Activated CD8-positive, alpha-beta T cell treated with anti-CD3 and anti-CD28 coated beads, Interleukin-2, amount 10 ng/mL, durations not matched to agents 7 days and 5 days (primary cell): ENCODE results near the gene PRIM2. TPM values are rescaled to one million over a fixed set of nuclear protein-coding genes. Genes with fewer than 3 reads are reported as not detected.
"Not testable (repeated sequence)": the region's sequence is repeated elsewhere in the genome, so short reads cannot be mapped to it uniquely, and the experiment has no call there.

Experiments
- ATAC-seq: fragments of 150-1000 bp; cut with Tn5 transposase; one replicate; pipeline ENCODE4 v1.10.0; 2021; ENCODE audit warnings: moderate library complexity
- CTCF ChIA-PET: fragments of 350-600 bp; sonication (Branson Sonifier 250); formaldehyde crosslinking; loops from one replicate; lab custom pipeline; 2021; ENCODE audit warnings: antibody characterized with exemption; lab: Charles Lee
- POLR2A ChIA-PET: fragments of 350-600 bp; sonication (Branson Sonifier 250); formaldehyde crosslinking; loops from one replicate; lab custom pipeline; 2021; ENCODE audit warnings: antibody characterized with exemption; lab: Charles Lee
- DNase-seq: peaks from one replicate; pipeline ENCODE4 v3.0.0-alpha.2; 2020
- H3K27ac Mint-ChIP-seq: one replicate; pipeline ENCODE4 v1.8.0; 2021; ENCODE audit warnings: mild to moderate bottlenecking, mixed read lengths
- H3K27me3 Mint-ChIP-seq: one replicate; pipeline ENCODE4 v1.8.0; 2021; ENCODE audit warnings: low read depth, mixed read lengths
- H3K36me3 Mint-ChIP-seq: one replicate; pipeline ENCODE4 v1.8.0; 2021; ENCODE audit warnings: low read depth, mixed read lengths
- H3K4me1 Mint-ChIP-seq: one replicate; pipeline ENCODE4 v1.8.0; 2021; ENCODE audit warnings: low read depth, mixed read lengths
- H3K4me3 Mint-ChIP-seq: one replicate; pipeline ENCODE4 v1.8.0; 2021; ENCODE audit warnings: mild to moderate bottlenecking, mixed read lengths
- H3K9me3 Mint-ChIP-seq: one replicate; pipeline ENCODE4 v1.8.0; 2022; ENCODE audit warnings: mixed read lengths; ENCODE audit not compliant: insufficient read depth
- total RNA-seq, 2 experiments: library from RNA; stranded (reverse); gene quantifications; one replicate each; pipeline ENCODE4 v1.2.3, GENCODE V29; 2021

PRIM2 gene
- total RNA-seq, 2 experiments from 2014 or later = 41.4 to 46.5 TPM

DNA sequence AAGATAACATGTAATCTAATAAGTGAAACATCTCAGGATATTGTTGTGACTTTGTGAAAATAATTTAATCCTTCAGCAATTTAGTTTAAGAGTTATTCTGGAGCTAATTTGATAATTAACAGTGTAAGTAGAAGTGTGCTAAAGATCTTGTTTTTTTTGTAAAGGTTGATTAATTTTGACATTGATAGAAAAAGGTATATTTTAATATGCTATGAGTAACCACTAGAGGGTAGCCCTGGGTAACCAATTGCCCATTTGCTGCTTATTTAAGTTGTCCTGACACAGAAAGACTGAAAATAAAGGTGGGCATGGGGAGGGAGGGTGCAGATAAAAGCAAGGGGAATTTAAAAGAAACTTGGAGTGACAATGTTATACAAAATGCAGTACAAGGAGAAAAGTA is 262.1 kb downstream of the PRIM2 start:
- DNase-seq, H3K27ac Mint-ChIP-seq, POLR2A ChIA-PET, H3K4me3 Mint-ChIP-seq, CTCF ChIA-PET, H3K36me3 Mint-ChIP-seq, H3K9me3 Mint-ChIP-seq, H3K27me3 Mint-ChIP-seq, ATAC-seq, H3K4me1 Mint-ChIP-seq: not testable (repeated sequence)

DNA sequence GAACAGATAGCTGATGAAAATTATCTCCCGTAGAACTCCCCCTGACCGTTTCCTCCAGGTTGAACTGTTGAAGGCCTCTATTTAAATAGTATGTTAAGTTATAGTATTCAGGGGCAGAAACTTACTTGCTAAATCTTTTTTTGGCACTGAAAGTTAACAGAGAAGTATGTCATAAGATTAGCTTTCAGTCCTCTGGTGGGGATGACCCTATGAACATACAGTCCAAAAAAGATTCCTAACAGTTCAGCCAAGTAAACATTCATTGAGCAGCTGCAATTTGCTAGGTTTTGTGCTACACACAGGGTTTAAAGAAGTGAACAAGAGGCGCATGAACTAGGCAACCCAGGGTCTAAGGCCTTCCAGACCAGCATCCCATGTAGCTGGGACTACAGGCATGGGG is 264.2 kb downstream of the PRIM2 start:
- H3K27me3 Mint-ChIP-seq, H3K27ac Mint-ChIP-seq, H3K36me3 Mint-ChIP-seq, H3K4me3 Mint-ChIP-seq, POLR2A ChIA-PET, H3K9me3 Mint-ChIP-seq, CTCF ChIA-PET, DNase-seq, H3K4me1 Mint-ChIP-seq, ATAC-seq: not testable (repeated sequence)

DNA sequence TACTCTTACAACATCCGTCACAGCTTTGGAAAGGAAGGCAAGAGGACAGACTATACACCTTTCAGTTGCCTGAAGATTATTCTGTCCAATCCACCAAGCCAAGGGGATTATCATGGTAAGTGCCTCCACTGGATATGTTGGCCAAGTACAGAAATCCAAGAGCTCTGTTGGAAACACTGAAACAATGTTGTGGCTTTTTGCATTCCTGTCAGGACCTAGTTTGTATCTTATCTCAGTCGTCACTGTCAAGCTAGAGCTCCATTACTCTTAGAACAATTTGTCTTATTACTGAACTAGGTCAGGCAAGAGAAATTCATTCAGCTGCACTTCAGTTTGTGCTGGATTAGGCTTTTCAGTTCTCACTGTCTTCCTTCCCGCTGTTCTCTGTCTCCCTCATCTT is 283.7 kb downstream of the PRIM2 start:
- ATAC-seq, H3K4me1 Mint-ChIP-seq, H3K27ac Mint-ChIP-seq, CTCF ChIA-PET, H3K9me3 Mint-ChIP-seq, H3K27me3 Mint-ChIP-seq, H3K4me3 Mint-ChIP-seq, POLR2A ChIA-PET, DNase-seq: not testable (repeated sequence)
- peaks cover 21% of the 10 kb centered on the region for H3K36me3 Mint-ChIP-seq

DNA sequence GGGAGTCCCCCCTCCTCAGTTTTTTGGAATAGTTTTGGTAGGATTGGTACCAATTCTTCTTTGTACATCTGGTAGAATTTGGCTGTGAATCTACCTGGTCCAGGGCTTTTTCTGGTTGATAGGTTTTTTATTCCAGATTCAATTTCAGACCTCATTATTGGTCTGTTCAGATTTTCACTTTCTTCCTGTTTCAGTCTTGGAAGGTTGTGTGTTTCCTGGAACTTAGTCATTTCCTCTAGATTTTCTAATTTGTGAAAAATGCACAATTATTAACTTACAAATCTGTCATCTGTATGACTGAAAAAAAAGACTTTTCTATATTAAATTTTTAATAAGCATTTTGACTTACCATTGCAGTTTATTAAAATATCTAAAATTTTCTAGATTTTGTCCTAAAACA is 287.9 kb downstream of the PRIM2 start:
- POLR2A ChIA-PET, H3K27ac Mint-ChIP-seq, H3K27me3 Mint-ChIP-seq, ATAC-seq, DNase-seq, H3K9me3 Mint-ChIP-seq, H3K4me3 Mint-ChIP-seq, H3K4me1 Mint-ChIP-seq, CTCF ChIA-PET: not testable (repeated sequence)
- H3K36me3 Mint-ChIP-seq = peaks cover 38% of the 10 kb centered on the region

DNA sequence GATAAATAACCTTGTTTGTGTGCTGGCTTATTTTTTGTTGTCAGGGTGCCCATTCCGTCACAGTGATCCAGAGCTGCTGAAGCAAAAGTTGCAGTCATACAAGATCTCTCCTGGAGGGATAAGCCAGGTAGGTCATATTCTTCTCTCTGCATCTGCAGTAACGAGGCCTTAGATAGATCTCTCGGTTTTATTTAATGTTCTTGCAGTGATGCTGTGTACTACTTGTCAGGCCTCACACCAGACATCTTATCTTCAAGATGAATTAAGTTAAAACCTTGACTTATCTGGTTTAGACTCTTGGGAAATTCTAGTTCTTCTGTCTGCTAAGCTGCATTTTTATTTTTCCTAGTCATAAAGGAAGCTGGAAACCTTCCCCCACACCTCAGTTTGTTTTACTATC is 288.9 kb downstream of the PRIM2 start:
- DNase-seq, H3K4me1 Mint-ChIP-seq, CTCF ChIA-PET, H3K27me3 Mint-ChIP-seq, H3K4me3 Mint-ChIP-seq, H3K27ac Mint-ChIP-seq, H3K9me3 Mint-ChIP-seq, POLR2A ChIA-PET, ATAC-seq: not testable (repeated sequence)
- peaks cover 34% of the 10 kb centered on the region for H3K36me3 Mint-ChIP-seq

DNA sequence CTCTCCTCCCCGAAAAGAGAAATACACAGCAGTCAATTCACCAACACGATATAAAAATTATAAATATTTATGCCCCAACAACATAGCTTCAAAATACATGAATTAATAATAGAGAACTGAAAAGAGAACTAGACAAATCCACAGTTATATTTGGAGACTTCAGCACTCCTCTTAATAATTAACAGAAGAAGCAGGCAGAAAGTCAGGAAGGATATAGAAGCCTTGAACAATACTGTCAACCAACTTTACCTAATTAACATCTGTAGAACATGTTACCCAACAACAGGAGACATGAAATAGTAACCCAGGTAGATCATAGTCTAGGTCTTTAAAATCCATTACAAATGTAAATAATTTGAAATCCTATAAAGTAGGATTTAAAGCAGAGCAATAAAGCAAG is 293.2 kb downstream of the PRIM2 start:
- ATAC-seq, DNase-seq, H3K27ac Mint-ChIP-seq, CTCF ChIA-PET, H3K9me3 Mint-ChIP-seq, H3K27me3 Mint-ChIP-seq, H3K4me1 Mint-ChIP-seq, POLR2A ChIA-PET, H3K4me3 Mint-ChIP-seq: not testable (repeated sequence)
- H3K36me3 Mint-ChIP-seq = peaks cover 18% of the 10 kb centered on the region

DNA sequence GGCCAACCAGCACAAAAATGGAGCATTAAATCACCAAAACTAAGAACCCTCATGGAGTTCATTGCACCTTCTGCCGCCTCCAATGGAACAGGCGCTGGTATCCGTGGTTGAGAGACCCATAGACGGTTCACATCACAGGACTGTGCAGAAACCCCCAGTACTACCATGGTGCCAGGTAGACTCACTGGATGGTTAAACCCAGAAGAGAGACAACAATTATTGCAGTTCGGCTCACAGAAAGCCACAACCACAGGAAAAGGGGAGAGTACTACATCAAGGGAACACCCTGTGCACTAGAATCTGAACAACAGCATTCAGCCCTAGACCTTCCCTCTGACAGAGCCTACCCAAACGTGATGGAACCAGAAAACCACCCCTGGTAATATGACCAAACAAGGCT is 301.5 kb downstream of the PRIM2 start:
- DNase-seq = peak; percentile 27
- POLR2A ChIA-PET, H3K9me3 Mint-ChIP-seq, H3K4me1 Mint-ChIP-seq, ATAC-seq, H3K27me3 Mint-ChIP-seq, H3K4me3 Mint-ChIP-seq, CTCF ChIA-PET: not testable (repeated sequence)
- H3K27ac Mint-ChIP-seq = peak overlapping the region; percentile 6
- peaks cover 15% of the 10 kb centered on the region for H3K36me3 Mint-ChIP-seq

DNA sequence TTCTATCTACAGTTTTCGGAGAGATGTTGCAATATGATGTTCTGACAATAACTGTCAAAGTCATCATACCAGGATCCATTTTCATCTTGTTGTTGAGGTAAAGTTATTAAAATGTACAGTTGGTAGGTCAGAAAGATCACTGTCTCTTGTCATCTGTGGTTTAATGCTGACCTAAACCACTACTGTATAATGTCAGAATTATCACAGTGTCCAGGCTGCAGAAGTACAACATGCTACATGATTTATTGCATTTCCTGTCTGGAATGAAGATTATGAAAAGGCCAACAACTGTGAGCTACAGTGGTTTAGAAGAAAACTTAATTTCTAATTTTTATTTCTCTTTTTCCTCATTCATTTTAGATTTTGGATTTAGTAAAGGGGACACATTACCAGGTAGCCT is 314.3 kb downstream of the PRIM2 start:
- CTCF ChIA-PET, H3K9me3 Mint-ChIP-seq, H3K4me1 Mint-ChIP-seq, H3K27ac Mint-ChIP-seq, H3K4me3 Mint-ChIP-seq, POLR2A ChIA-PET, DNase-seq, ATAC-seq, H3K27me3 Mint-ChIP-seq: not testable (repeated sequence)
- peaks cover 18% of the 10 kb centered on the region for H3K36me3 Mint-ChIP-seq

DNA sequence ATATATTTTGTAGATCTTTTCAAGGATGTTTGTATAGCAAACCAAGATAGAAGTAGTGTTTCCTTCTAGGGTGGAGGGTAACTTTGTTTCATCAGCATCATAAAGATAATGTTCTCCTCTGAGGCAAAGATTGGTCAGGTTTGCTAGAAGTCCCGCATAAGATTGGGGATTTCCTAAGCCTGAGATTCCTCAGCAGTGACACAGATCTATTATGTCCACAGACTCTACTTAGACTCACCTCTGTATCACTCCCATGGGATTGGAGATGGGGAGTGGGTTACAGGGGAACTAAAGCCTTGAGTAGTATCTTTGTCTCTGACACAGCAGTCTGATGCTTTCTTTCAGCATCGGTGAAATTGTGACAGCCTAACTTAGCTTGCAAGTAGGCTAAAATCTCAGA is 341.1 kb downstream of the PRIM2 start:
- H3K27me3 Mint-ChIP-seq, H3K9me3 Mint-ChIP-seq, ATAC-seq, POLR2A ChIA-PET, H3K27ac Mint-ChIP-seq, H3K4me1 Mint-ChIP-seq, DNase-seq, H3K36me3 Mint-ChIP-seq, H3K4me3 Mint-ChIP-seq, CTCF ChIA-PET: not testable (repeated sequence)

DNA sequence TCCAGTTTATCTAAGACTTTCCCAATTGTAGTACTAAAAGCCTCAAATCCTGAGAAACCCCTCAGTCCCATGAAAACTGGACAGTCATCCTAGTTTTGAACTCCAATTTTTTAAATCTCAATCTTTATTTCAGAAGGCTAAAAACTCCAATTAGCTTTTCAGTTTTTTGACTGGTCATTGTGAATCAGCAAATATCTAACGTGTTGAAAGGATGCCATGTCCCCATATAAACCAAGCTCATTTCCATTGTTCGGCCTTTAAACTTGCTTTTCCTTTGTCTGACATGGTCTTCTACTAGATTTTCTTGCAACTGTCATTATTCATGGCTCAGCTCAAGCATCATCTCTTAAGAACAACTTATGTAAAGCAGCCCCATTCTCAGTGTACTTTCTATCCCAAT is 342.4 kb downstream of the PRIM2 start:
- H3K27me3 Mint-ChIP-seq, H3K4me1 Mint-ChIP-seq, H3K9me3 Mint-ChIP-seq, H3K27ac Mint-ChIP-seq, H3K4me3 Mint-ChIP-seq, ATAC-seq, H3K36me3 Mint-ChIP-seq, DNase-seq, CTCF ChIA-PET, POLR2A ChIA-PET: not testable (repeated sequence)

DNA sequence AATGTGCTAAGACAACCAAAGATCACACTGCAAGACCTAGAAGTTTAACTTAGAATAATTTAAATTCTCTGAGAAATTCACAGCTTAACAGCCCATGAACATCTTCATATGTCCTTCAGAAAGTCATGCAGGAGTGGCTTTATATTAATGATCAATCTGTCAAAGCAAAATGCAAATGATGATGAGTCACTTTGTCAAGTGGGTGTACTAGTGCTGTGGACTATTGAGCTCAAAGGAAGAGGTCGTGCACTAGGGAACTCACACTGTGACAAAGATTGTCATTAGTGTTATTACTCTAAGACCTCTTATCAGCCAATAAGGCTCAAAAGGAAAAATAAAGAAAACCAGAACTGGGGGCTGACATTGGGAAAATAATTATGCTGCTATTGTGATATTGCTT is 343.5 kb downstream of the PRIM2 start:
- DNase-seq, CTCF ChIA-PET, H3K9me3 Mint-ChIP-seq, H3K4me3 Mint-ChIP-seq, H3K27me3 Mint-ChIP-seq, H3K4me1 Mint-ChIP-seq, ATAC-seq, POLR2A ChIA-PET, H3K27ac Mint-ChIP-seq, H3K36me3 Mint-ChIP-seq: not testable (repeated sequence)

DNA sequence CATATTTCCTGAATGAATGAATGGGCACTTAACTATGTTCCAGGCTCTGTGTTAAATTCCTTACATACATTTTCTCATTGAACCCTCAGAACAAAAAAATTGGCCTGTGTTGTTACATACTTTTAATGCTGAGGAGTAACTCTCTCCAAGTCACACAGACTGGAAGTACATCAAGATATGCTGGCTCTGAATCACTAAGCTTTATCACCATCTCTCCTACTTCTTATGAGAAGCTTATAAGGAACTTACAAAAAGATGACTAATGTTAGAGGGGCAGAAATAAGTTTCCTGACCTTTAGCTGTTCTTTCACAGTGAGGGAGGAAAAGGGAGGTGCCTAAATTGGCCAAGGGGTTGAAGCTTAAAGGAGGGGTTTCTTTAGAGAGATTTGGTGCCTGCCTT is 350.7 kb downstream of the PRIM2 start:
- H3K36me3 Mint-ChIP-seq, POLR2A ChIA-PET, H3K27ac Mint-ChIP-seq: not testable (repeated sequence)

DNA sequence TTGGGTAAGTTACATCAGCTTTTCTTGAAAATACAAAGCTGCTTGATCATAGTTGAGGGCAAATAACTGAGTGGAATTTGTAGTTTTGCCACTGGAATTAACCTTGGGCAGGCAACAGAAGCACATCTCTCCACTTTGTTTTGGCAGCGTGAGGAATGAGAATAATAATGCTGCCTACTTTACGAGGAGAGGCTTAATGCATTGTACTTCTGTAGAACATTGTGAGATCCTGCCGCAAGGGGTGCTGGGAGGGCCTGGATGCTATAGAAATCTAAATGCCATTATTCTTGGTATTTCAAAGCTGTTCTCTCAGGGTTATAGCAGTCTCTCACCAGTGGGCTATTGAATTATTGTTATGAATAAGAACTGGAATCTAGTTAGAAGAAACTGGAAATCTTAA is 353.8 kb downstream of the PRIM2 start:
- DNase-seq, H3K4me3 Mint-ChIP-seq, CTCF ChIA-PET, POLR2A ChIA-PET, H3K4me1 Mint-ChIP-seq, H3K27ac Mint-ChIP-seq, H3K9me3 Mint-ChIP-seq, H3K27me3 Mint-ChIP-seq, H3K36me3 Mint-ChIP-seq, ATAC-seq: not testable (repeated sequence)

More for the DNA sequence above, 350.7 kb downstream of the PRIM2 start:
- H3K9me3 Mint-ChIP-seq, CTCF ChIA-PET, H3K27me3 Mint-ChIP-seq, DNase-seq, ATAC-seq, H3K4me3 Mint-ChIP-seq, H3K4me1 Mint-ChIP-seq: not testable (repeated sequence)
